ENCODE results near the gene WASL.

The WASL gene

DNA sequence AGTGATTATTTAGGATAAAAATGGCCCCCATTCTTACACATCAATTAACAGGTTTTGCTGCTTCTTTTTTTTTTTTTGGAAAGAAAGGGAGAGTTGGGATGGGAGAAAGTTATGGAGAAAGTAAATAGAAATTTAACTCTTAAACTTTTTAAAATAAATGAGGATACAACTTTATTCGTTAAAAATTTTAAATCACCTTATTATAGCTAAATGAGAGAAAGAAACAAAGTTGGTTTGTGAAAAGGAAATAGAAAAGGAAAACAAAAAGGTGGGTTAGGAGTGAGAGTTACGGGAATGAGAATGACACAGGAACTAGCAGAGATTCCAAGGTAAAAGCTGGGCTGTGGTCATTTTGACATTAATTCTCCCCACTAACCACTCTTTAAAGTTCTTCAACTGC, 58.3 kb downstream of the WASL start:
- no peak for DNase-seq (ENCODE audit: low read depth)

GRCh38 chr7:123689250-123689649, 59.6 kb downstream of the WASL start:
- no peak for DNase-seq (ENCODE audit: low read depth)

DNA sequence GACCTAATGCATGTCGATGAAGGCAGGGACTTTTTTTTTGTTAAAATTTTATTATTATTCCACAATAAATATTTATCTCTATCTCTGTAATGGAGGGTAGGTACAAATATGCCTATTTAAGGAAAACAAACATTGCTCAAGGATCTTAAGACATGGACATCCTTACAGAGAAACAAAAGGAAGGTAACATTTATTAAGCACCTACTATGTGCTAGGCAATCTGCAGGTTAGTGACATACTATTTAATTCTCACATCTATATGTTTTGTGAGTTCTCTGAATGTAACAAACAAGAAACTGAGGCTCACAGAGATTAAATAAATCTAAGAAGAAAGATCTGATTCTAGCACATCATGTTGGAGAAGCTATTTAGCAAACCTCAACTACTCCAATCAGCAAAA, 61.1 kb downstream of the WASL start:
- DNase-seq (ENCODE audit: low read depth): no peak

DNA sequence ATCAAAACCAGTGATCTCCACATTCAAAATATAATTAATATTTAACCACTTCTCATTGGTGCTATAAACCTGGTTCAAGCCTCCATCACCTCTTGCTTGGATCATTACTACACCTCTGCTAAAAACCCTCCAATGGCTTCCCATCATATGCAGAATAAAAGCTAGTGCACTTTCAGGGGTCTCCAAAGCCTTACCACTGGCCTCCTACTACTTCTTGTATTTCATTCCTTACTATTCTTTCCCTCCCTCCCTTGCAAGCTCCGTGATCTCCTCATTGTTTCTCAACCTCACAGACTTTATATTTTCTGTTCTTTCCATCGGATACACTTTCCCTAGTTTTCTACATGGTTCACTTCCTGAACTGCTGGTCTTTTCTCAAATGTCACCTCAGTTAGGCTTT, 61.6 kb downstream of the WASL start:
- no peak for DNase-seq (ENCODE audit: low read depth)

GRCh38 chr7:123682690-123683089, 66.1 kb downstream of the WASL start:
- DNase-seq (ENCODE audit: low read depth): no peak

- no peak for DNase-seq (ENCODE audit: low read depth)
Observed at GRCh38 chr7:123681561-123681960, 67.2 kb downstream of the WASL start.

GRCh38 chr7:123680580-123680979, 68.2 kb downstream of the WASL start:
- DNase-seq (ENCODE audit: low read depth): no peak

DNA sequence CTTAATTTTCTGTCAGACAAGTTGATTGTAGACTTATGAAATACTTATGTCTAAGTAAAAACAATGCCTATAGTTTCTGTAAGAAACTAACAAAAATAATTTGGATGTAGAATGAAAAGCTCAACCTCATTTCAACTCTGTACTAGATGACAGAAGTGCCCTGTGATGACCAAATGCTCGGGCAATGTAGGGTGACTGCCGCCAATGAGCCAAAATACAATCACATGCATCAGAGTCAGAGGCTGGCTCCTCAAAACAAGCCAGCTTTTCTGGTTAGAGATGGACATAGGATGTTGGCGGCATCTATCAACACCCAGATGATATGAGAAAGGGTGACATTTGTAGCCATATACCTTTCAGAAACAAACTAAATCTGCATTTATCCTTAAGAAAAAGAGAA, 69.2 kb downstream of the WASL start:
- no peak for DNase-seq (ENCODE audit: low read depth)

GRCh38 chr7:123677061-123677715, 71.6 kb downstream of the WASL start:
- no peak for DNase-seq (ENCODE audit: low read depth)

GRCh38 chr7:123675181-123675473, 73.7 kb downstream of the WASL start:
- DNase-seq (ENCODE audit: low read depth): no peak

DNA sequence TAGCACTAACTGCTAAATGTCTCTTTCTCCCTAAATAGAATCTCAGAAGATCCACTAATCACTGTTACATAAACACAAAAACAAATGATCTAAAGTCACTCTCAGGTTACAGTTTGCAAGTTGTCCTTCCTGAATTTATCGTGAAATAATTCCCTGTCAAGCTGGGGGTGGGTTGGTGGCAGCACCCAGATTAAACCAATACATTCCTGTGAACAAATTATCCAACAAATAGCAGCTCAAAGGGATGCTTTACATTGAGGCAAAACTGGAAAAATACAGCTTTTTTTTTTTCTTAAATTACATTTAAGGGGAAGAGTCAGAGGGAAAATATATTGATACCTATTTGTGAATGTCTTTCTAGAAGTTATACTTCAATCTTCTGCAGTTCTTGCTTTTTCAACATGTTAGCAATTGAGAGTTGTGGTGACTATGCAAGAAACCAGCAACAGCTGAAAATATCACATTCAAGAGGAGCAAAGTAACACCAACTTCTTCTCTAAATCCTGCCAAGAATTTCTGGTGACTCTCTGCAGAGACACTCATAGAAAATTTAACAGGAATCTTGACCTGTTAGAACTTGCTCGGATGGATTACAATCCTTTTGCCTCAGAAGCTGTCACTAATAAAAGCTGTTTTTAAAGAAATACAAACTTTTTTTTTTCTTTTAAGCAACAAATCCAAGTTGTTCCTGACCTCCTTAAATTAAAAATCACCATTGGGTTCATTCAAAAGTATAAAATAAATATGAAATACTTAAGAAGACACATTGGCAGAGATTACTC, 74.2 kb downstream of the WASL start:
- DNase-seq (ENCODE audit: low read depth): no peak

GRCh38 chr7:123673752-123674398, 74.9 kb downstream of the WASL start:
- DNase-seq (ENCODE audit: low read depth): no peak

GRCh38 chr7:123673137-123673732, 75.6 kb downstream of the WASL start:
- DNase-seq (ENCODE audit: low read depth): no peak

DNA sequence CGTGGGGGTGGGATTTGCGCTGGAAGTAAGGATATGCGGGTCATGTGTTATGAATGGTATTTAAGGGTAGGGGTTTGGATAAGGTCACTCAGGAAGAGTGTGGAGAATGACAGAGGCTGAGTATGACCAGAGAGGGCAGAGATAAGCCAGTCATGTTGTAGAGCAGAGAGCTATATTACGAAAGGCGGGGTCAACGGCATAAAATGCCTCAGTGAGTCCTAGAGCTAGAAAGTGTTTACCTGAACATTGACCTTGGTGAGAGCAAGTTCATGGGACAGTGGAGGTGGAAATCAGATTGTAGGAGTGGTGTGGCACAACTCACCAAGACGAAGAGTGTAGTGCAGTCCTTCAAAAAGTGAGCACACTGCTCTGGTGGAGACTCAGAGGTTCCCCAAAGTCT, 79.3 kb downstream of the WASL start:
- no peak for DNase-seq (ENCODE audit: low read depth)

GRCh38 chr7:123666492-123666891, 82.3 kb downstream of the WASL start:
- DNase-seq (ENCODE audit: low read depth): no peak

GRCh38 chr7:123665896-123666295, 82.9 kb downstream of the WASL start:
- DNase-seq (ENCODE audit: low read depth): no peak

- no peak for DNase-seq (ENCODE audit: low read depth)
Observed at GRCh38 chr7:123665157-123665556, 83.6 kb downstream of the WASL start.

DNA sequence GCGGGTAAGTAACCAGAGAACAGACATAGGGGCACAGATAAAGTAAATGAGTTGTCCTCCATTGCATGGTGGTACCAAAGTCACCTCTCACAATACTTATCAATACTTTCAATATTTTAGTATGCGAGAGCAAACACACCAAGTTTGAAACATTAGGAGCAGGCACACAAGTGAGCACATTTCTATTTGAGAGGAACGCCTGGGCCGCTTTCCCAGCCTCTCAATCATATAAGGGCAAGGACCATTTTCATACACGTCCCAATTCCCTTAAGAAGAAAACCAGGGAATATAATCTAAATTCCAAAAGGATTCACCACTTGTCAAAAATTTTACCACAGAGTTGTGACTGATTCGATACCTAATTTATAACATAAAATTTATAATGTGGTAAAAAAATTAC, 85.6 kb downstream of the WASL start:
- no peak for DNase-seq (ENCODE audit: low read depth)

GRCh38 chr7:123662755-123663154, 86.0 kb downstream of the WASL start:
- no peak for DNase-seq (ENCODE audit: low read depth)

- DNase-seq (ENCODE audit: low read depth): no peak
Observed at GRCh38 chr7:123662293-123662692, 86.5 kb downstream of the WASL start.

- DNase-seq (ENCODE audit: low read depth): no peak
Observed at GRCh38 chr7:123661765-123662164, 87.0 kb downstream of the WASL start.

DNA sequence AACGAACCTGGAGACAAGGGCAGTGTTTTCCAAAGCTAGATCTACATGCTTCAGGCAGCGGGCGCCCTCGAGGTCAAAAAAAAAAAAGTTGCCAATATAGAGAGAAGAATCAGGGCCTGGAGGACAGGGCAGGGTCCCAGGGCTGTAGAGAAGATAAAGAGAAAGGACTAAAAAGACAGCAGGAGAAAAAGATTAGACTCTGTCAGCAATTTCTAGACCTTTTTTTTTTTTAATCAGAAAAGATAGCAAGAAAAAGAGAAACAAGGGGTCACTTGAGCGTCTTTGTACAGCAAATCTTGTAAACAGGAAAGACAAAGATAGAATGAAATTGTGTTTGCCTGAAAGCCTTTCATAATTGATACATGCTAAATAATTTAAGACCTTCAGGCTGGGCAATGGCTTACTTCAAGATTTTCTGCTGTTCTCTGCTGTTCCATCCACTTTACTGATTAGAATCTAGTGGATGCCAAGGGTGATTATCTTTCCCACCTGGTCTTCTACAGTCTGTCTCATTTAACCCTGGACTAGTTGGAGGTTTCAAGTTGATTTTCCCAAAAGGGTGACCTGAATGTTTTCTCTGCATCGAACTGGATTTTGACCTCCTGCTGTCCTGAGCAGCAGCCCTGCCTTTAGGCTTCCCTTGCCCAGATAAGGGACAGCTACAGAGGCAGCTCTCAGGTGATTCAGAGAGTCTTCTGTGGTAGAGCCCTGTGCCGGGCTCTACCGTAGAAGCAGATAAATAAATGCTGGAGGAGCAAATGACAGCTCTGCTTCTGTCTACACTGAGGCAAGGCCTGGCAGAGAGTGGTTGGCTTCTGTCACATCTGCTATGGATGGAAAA, 88.1 kb downstream of the WASL start:
- no peak for DNase-seq (ENCODE audit: low read depth)
